Measurements from ENCODE around the gene PRKCE. TPM values are rescaled to one million over a fixed set of nuclear protein-coding genes. Genes with fewer than 3 reads are reported as not detected.

The PRKCE gene
- total RNA-seq, 4 donors from 2014 or later = 10.9 to 19.6 (median 14.9) TPM

- no peak for TF ChIP-seq CTCF (IDR thresholded peaks at IDR 0.05; ENCODE audit: low read depth)
Measured at GRCh38 chr2:45647356-45647755, 4.1 kb upstream of the PRKCE start.

GRCh38 chr2:45647986-45648520, 3.4 kb upstream of the PRKCE start:
- TF ChIP-seq CTCF (IDR thresholded peaks at IDR 0.05; ENCODE audit: low read depth) = no peak

- no peak for TF ChIP-seq CTCF (IDR thresholded peaks at IDR 0.05; ENCODE audit: low read depth)
Measured at GRCh38 chr2:45648636-45649035, 2.8 kb upstream of the PRKCE start.

- no peak for TF ChIP-seq CTCF (IDR thresholded peaks at IDR 0.05; ENCODE audit: low read depth)
Measured at GRCh38 chr2:45649462-45649857, 2.0 kb upstream of the PRKCE start.

GRCh38 chr2:45649858-45650811, 1.3 kb upstream of the PRKCE start:
- no peak for TF ChIP-seq CTCF (IDR thresholded peaks at IDR 0.05; ENCODE audit: low read depth)

- no peak for TF ChIP-seq CTCF (IDR thresholded peaks at IDR 0.05; ENCODE audit: low read depth)
Measured at GRCh38 chr2:45650851-45651414, 542 bp upstream of the PRKCE start.
